Measurements from ENCODE around the gene SFTPD.
"Not testable (repeated sequence)": the region's sequence is repeated elsewhere in the genome, so short reads cannot be mapped to it uniquely, and the experiment has no call there.

SFTPD gene

DNA sequence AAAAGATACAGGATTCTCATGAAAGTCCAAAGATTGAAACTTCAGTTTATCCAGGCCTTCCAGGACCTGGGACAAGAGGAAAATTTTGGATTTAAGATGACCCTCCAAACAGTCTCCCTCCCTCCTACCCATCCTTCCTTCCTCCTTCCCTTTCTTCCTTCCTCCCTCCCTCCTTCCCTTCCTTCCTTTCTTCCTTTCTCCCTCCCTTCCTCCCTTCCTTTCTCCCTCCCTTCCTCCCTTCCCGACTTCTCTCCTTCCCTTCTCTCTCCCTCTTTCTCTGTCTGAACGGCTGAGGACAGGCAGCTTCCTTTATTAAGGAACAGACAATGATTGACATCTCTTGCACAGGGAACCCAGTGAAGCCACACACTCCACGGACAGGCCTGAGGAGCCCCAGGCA lies 23.3 kb downstream of the SFTPD start:
- DNase-seq, result no peak

DNA sequence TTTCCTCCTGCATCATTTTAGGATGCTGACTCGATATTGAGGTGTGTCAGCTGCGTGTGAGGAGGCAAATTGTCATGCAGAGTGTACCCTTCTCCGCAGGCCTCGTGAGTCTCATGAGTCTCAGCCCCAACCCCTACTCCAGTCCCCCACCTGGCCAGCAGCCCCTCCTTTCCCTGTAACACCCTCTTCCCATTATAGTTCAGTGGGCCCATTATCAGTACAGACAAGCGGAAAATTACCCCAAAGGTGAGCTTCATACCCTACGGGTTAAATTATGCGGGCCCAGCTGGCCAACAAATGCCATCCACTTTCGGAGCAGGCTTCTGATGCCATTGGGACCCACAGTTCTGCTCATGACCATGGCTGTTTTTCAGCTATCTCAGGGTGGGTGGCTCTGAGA lies 25.2 kb downstream of the SFTPD start:
- no peak for DNase-seq

DNA sequence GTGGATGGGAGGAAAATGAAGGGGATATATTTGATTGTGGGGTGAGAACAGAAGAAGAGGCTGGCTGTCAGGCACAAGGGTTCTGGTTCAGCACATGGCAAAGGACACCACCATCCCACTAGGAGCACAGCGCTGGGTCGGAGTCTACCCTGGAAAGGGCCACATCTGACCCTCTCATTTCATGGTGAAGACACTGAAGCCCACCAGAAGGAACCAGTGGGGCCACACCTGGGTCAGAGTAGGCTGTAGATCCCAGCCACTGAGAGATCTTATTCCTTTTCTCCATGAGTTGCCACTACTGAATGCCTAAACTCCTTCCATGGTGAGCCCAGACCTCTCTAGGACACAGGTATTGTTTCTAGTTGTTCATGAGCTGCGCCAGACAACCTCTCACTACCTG lies 25.8 kb downstream of the SFTPD start:
- DNase-seq, result no peak

DNA sequence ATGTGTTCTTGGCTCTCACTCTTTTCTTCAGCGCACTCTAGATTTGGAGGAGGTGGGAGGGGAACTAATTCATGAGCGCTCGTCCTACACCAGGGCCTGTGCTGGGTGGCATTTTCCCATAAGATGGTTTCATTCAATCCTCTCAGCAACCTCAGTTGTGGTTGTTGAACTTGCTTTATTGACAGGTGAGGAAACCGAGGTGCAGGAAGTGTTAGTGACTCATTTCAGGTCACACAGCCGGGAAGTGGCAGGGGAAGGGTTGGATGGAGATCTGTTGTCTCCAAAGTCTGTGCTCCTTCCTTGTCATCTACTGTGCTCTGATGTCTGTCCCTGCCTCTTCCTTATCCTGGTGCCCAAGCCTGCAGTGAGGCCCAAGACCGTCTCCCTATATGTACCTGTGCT lies 26.9 kb downstream of the SFTPD start:
- not testable (repeated sequence) for DNase-seq

DNA sequence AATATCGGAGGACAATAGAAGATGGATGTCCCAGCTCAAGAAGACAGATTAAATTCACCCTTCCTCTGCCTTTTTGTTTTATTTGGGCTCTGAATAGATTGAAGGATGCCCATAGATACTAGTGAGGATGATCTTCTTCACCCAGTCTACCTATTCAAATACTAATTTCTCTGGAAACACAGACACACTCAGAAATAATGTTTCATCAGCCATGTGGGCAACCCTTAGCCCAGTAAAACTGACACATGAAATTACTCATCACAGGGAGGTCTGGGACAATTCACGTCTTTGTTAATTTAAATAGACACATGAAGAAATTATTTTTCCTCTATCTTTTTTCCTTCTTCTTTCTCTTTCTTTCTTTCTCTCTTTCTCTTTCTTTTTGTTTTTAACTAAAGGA lies 33.1 kb downstream of the SFTPD start:
- not testable (repeated sequence) for DNase-seq

DNA sequence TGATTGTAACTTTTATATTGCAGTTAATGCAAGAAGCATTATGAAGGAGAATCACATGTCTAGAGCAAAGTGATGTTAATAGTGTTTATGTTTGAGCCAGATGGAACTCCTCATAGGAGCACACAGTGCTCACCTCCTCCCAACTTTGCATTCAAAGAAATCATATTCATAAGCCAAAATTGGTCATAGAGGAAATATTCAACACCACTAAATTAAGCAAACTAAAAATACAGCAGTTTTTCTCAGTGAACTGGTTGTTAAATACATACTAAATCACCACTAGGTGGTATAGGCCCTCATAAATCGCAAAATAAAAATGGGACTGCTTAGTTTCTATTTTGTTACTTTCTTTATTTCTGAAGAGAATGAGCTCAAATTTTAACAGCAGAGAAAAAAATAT lies 34.4 kb downstream of the SFTPD start:
- DNase-seq, result peak in 2 of 4 experiments; percentile 35 to 42

DNA sequence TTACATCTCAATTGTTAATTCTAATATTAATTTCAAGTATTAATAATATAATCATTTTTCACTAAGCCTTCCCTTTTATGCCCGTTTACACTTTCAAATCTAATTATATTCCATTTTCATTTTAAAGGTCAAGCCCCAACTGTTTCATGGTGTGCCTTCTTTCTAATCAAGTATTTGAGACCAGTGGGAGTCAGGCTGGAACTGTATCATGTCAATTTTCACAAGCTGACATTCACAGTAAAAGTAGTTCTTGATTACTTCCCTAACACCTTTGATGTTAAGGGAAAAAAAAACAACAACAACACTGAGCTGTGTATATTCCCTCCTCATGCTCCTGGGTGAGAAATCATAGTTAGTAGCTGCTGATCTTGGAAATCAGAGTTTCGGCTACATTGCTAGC lies 38.1 kb downstream of the SFTPD start:
- DNase-seq, result no peak

DNA sequence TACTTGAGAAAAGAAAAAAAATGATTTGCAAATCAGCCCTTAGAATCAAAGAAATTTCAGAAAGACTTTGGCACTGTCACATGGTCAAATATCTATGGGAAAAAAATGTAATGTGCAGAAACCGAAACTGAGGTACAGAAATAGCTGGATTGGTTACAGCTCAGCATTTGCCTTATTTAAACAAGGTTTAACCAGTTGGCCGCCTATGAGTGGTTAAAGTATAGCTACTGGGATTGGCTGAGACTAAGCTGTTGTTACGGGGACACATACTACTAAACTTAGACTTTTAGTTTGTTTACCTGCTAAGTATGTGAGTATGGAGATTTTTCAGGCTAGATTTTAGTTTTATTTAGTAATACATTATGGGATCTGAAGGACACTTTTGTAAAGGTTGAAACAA lies 38.6 kb downstream of the SFTPD start:
- no peak for DNase-seq

DNA sequence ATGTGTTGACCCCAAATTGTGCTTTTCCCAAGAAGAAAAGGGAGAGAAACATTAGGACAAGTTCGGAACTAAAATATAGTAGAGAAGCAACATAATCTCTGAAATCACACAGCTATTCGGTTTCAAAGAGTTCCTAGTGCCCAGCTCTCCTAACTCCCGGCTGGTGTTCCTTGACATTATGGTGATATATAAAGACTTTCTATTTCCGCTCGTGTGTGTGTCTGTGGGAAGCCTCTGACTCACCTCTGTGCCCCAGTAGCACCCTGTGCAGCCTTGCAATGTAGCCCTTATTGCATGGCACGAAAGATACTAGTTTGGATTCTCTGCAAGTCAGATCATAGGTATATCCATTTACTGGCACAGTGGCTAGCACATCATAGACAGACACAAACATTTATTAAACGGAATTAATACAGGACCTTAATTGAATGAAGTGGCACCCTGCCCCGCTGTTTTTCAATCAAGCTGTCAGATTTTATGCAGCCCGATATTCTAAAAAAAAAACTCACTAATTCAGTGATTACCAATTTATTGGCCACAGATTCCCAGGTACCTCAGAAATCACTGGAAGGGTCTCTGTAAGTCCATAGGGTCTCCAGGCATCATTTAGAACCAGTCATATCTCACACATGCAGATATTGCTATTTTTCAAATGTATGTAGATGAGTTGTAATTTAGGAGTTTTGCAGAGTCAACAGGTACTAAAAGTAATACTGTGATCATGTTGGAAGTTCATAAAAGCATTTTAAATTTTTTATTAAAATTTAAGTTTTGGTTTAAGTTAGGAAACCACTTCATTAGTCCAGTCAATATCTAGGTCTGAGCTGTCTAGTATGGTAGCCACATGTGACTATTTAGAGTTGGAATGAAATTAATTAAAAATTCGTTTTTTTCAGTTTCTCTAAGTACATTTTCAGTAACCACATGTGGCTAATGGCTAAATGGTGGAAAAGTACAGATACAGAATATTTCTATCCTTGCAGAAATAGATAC lies 43.3 kb downstream of the SFTPD start:
- DNase-seq, result peak; percentile 5 to 36 (median 32)

DNA sequence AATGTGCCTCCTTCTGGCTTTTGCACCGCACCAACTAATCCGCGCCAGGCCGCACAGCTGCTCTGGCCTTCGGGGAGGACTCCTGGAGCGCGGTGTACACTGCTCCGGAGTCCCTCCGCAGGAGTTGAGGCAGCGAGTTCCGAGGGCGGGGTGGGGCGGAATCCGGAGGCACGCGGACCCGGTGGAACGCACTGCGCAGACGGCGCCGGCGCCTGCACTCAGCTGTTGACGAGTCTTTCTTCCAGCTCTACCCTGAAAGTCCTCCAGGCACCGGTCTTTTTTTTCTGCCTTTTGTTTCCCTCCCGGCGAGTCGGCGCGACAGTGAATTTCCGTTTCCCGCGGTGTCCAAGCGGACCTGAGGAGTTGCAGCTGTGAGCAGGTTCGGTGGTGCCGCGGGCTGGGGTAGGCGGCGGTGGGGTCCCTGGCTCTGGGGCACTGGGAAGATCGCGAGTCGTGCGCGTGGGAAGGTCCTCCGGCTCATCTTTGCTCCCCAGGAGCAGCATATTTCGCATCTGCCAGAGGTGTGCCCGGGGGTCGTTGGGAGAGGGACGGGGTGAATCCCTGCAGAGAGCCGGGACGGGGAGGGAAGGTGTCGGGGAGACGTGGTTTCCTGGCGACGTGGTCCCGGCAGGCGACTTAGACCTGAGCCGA lies 44.1 kb downstream of the SFTPD start:
- peak; percentile 15 to 67 (median 46) for DNase-seq

DNA sequence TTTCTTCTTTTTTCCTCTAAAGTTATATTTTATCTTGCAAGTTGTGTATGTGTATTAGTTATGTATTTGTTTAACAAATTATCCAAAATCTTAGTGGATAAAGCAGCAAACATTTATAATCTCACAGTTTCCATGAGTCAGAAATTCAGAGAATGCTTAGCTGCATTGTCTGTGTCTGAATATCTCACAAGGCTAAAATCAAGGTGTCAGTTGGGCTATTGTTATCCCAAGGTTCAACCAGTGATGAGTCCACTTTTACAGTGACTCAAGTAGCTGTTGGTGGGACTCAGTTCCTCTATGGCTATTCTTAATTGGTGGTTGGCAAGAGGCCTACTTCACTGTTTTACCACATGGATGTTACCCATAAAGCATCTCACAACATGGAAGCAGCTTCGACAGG lies 47.3 kb downstream of the SFTPD start:
- DNase-seq, result not testable (repeated sequence)

DNA sequence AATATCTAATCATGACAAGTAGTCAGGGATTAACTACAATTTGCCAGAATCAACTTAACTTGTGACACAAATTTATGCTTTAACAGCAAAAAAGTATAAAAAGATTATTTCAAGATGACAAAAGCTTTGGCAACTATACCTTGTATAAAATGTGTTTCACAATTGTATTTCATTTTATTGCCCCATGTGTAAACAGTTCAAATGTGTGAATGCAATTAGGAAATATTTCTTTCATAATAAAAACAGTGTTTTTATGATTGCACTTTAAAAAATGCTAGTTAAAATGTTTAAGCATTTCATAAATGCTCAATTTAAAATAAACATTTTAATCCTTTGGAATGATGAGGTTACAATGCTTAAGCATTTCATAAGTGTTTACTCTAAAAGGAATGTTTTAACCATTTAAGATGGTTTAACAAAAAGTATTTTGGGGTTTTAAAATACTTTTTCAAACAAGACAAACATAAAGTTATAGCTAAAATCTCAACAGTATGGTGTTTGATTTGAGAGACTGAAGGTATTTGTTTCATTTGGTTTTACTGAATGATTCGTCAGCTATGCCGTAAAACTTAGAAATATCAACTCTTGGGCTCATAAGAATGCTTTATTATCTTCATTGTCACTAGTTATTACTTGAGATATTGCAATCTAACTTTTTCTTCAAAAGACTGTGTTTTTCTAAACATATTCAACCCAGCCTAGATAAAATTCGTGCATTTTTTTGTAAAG lies 50.1 kb downstream of the SFTPD start:
- no peak for DNase-seq

DNA sequence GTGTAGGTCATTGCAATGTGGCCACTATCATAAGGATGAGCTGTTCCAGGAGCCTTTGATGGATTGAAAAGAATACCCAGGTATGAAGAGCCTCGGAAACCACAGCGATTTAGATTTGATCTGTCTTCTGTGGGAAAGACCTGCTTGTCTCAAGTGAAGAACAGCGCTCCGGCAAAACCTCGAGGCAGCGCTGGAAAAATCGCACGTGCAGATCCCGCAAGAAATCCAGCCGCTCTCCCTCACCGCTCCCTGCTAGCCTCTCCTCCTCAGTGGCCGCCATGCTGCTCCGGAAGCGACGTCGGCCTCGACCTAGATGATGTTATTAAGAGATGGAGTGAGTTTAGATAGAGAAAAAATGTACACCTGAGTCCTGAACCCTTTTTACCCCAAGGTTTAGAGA lies 56.0 kb downstream of the SFTPD start:
- DNase-seq, result not testable (repeated sequence)

DNA sequence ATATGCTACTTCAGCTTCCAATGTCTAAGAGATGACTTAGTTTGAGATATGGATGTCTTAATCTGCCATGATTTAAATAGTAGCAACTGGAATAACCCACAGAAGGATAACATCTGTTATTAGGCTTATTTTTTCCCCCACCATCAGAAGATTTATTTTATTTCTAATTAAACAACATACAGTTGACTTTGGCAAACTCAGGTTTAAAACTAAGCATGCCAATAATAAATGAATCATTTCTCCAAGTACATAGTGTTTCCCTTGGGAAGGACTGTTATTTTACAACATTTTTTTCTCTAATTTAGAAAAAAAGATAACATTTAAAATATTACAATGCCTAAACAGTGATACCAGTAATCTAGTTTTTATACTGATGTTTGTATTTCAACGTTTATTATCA lies 58.4 kb downstream of the SFTPD start:
- DNase-seq, result no peak

DNA sequence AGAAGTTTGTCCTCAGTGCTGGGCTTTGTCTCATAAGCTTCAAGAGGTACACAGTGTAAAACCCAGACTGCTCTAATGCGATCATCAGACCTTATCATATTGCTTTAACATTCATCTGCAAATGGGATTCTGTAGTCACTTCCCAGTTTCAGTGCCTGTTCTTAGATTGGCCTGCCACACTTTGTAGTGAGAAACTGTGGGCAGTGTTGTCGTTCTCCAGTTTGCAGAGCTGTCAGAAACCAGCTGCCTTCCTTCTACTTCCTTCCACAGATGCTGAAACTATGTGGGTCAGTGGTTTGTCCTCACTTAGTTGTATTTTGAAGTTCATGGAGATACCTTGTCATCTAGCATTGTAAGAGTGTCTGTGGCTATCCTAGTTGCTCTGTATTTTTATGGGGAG lies 59.9 kb downstream of the SFTPD start:
- peak; percentile 61 to 75 (median 71) for DNase-seq

Data from suppressor macrophage (primary cell).